ENCODE data around the gene PEX14. TPM values are rescaled to one million over a fixed set of nuclear protein-coding genes. Genes with fewer than 3 reads are reported as not detected.

PEX14 gene
- total RNA-seq, 4 donors from 2014 or later: 8.1 to 17.8 (median 15.8) TPM

DNA sequence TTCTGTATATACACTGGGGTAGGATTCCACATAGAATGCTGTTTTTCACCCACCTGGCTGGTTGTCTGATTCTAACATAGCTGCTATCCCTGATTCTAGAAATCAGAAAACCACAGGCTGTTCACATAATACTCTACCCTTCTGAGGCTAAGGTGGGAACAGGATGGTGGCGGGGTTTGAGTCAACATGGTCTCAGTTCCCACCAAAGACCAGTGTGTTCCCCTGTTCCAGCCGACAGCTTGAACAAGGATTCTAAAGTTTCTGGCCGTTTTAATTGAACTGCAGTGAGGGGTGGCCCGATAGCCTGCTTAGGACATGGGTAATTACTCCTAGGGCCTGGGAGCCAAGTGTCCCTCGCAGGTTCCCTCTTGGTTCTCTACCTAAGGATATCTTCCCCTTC lies 38.4 kb downstream of the PEX14 start:
- in situ Hi-C loops (cut with MboI; ENCODE audit: low sequenced_read_pairs in 4 of 4): no loop called here
- intact Hi-C loops (cut with DNase I; ENCODE audit: low total_unique reads): loop anchor here (5.0 kb wide), 3 partner anchors 99 to 169 kb away; no protein-coding TSS in a partner anchor
- no peak for ATAC-seq
- no peaks in the 10 kb centered on the region for H3K36me3 ChIP-seq
- TF ChIP-seq POLR2A (IDR thresholded peaks at IDR 0.05): no peak
- TF ChIP-seq, protein P1, sequence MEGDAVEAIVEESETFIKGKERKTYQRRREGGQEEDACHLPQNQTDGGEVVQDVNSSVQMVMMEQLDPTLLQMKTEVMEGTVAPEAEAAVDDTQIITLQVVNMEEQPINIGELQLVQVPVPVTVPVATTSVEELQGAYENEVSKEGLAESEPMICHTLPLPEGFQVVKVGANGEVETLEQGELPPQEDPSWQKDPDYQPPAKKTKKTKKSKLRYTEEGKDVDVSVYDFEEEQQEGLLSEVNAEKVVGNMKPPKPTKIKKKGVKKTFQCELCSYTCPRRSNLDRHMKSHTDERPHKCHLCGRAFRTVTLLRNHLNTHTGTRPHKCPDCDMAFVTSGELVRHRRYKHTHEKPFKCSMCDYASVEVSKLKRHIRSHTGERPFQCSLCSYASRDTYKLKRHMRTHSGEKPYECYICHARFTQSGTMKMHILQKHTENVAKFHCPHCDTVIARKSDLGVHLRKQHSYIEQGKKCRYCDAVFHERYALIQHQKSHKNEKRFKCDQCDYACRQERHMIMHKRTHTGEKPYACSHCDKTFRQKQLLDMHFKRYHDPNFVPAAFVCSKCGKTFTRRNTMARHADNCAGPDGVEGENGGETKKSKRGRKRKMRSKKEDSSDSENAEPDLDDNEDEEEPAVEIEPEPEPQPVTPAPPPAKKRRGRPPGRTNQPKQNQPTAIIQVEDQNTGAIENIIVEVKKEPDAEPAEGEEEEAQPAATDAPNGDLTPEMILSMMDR (IDR thresholded peaks at IDR 0.05 in 4 of 5, conservative IDR thresholded peaks at IDR 0.05 in 1 of 5): no peak
- H3K4me1 ChIP-seq: peaks cover 52 to 70% of the 10 kb centered on the region in 2 donors
- no peak for DNase-seq
- H3K4me3 ChIP-seq: no peak overlapping the region
- no peaks in the 10 kb centered on the region for H3K9me3 ChIP-seq
- no peaks in the 10 kb centered on the region for H3K27me3 ChIP-seq
- H3K27ac ChIP-seq: no peak overlapping the region

DNA sequence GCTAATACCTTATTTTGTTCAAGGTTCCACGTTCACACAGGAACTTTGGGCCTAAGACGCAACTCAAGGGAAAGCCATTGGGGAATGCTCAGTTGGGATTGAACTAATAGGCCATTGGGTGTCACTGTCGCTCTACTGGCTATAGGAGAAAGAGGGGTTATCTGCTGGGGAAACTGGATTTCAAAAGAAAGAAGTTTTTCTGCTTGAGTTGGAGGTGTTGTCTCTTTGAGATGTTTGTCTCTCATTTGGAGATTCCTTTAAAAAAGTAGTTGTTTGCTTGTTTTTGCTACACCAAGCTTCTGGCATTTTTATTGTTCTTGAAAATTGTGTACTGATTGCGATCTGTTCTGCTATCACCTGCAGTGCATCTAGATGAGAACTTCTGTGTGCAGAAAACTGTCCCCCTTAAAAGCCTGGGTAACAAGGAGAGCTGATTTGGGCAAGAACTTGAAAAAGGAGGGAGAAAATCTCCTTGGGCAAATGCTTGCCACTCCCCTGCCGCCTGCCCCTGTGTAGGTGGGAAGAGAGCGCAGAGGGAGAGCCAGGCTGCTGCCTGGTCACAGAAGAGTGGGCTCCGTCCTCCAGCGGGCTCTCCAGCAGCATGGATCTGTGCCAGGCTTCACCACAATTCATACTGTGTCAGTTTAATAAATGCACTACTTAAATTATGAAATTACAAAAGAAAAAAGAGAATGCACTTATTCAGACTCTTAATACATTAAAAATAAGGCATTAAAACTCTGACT lies 39.9 kb downstream of the PEX14 start:
- H3K36me3 ChIP-seq: no peaks in the 10 kb centered on the region
- no peaks in the 10 kb centered on the region for H3K9me3 ChIP-seq
- H3K27me3 ChIP-seq: no peaks in the 10 kb centered on the region
- peaks cover 47 to 62% of the 10 kb centered on the region in 2 donors for H3K4me1 ChIP-seq
- intact Hi-C loops (cut with DNase I; ENCODE audit: low total_unique reads) (loop anchor here (2.0 to 5.0 kb wide), 4 partner anchors 98 to 352 kb away; no protein-coding TSS in a partner anchor), in situ Hi-C loops (cut with MboI; ENCODE audit: low sequenced_read_pairs in 4 of 4) (no loop called here)
- TF ChIP-seq, protein P1 (IDR thresholded peaks at IDR 0.05 in 4 of 5, conservative IDR thresholded peaks at IDR 0.05 in 1 of 5): peak; percentile 48 to 78 (median 61)
- TF ChIP-seq POLR2A (IDR thresholded peaks at IDR 0.05): no peak
- DNase-seq (no peak), ATAC-seq (peak in 1 of 2 donors; percentile 56)
- no peak overlapping the region for H3K4me3 ChIP-seq
- H3K27ac ChIP-seq: no peak overlapping the region

DNA sequence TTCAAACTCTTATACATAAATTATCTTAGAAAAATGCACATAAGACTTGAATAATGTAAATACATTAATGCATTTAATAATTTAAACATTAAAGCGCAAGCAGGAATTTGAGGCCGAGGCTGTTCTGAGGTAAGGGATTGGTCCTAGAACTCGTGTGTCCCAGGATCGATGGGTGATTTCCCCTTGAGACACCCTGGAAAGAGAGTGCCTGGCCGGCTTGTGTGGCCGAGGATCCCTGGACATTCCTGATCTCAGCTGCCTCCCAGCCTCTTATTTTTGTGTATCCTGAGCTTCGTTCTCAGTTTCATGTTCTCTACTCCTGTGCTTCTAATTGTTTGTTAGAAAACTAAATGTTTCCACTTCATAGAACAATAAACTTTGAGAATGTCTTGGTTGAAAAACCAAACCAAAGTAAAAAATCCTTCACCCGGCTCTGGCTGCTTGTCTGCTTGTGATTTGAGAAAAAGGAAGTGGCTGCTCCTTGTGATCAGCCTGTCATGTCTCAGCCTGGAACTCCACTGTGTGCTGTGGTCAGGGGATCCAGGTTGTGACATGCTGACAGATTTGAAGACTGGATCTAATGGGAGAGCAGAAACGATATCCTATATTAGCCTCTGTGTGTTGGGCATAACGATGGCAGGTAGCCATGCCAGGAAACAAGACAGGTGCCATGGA lies 40.7 kb downstream of the PEX14 start:
- peaks cover 41 to 54% of the 10 kb centered on the region in 2 donors for H3K4me1 ChIP-seq
- no peak overlapping the region for H3K27ac ChIP-seq
- DNase-seq: peak in 1 of 2 donors; percentile 7

DNA sequence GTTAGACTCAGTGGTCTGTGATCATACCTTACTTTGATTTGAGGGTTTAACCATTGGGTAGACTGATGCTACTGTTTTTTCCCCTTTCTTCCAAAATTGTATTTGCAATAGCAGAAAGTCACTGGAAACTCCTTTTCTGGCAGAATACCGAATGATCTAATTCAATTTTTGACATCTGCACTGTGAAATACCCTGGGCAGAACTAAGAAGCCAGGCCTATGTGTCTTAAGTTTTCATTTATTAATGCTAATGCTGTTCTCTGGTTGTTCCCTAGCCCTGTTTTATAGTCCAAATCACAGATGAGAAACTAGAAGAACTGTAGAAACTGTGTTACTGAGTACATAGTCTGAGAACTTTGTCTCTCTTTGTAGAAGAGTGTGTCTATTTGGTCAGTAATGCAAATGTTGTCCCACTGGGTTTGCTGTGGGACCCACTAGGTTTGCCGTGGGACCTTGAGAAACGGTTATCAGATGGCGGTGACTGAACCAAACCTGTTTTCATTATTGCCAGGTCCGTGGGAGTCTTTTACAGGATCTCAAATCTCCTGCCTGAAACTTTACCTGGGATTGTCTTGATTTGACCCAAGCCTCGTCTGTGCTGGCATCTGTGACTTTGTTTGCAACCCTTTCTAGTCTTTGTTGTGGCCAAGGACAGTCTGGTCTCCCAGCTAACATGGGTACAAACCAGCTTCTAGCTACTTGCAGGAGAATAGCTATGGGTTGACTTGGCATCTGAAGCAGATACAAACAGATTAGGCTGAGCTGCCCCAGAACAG lies 41.4 kb downstream of the PEX14 start:
- Histone ChIP-seq H3K4me3 (no peak overlapping the region), H3K27me3 (no peaks in the 10 kb centered on the region), H3K4me1 (peaks cover 33 to 47% of the 10 kb centered on the region in 2 donors), H3K27ac (no peak overlapping the region), H3K9me3 (no peaks in the 10 kb centered on the region), H3K36me3 (peaks cover 0 to 3% of the 10 kb centered on the region in 2 donors)
- no peak for DNase-seq
- no peak for TF ChIP-seq POLR2A (IDR thresholded peaks at IDR 0.05)
- TF ChIP-seq, protein P1 (IDR thresholded peaks at IDR 0.05 in 4 of 5, conservative IDR thresholded peaks at IDR 0.05 in 1 of 5): no peak
- in situ Hi-C loops (cut with MboI; ENCODE audit: low sequenced_read_pairs in 4 of 4) (no loop called here), intact Hi-C loops (cut with DNase I; ENCODE audit: low total_unique reads) (loop anchor here (2.0 kb wide), 1 partner anchor 351 kb away; no protein-coding TSS in a partner anchor)
- no peak for ATAC-seq

More for the DNA sequence above, 40.7 kb downstream of the PEX14 start:
- in situ Hi-C loops (cut with MboI; ENCODE audit: low sequenced_read_pairs in 4 of 4): no loop called here
- H3K27me3 ChIP-seq: no peaks in the 10 kb centered on the region
- TF ChIP-seq, protein P1 (IDR thresholded peaks at IDR 0.05 in 4 of 5, conservative IDR thresholded peaks at IDR 0.05 in 1 of 5): no peak
- TF ChIP-seq POLR2A (IDR thresholded peaks at IDR 0.05): no peak
- peak in 1 of 2 donors; percentile 24 for ATAC-seq
- no peaks in the 10 kb centered on the region for H3K9me3 ChIP-seq
- H3K36me3 ChIP-seq: peaks cover 0 to 1% of the 10 kb centered on the region in 2 donors
- intact Hi-C loops (cut with DNase I; ENCODE audit: low total_unique reads): loop anchor here (2.0 kb wide), 1 partner anchor 351 kb away; no protein-coding TSS in a partner anchor
- H3K4me3 ChIP-seq: no peak overlapping the region
